SK-N-SH (cell line): Measurements from ENCODE around the gene LSR.
A peak's percentile ranks its signal among the peaks of the same experiment; 100 is the strongest.

Experiments
- GABPA ChIP-seq: IDR thresholded peaks from 2 replicates; pipeline ENCODE4 v1.4.0; 2012; ENCODE audit warnings: low read depth, mild to moderate bottlenecking
- JUND ChIP-seq: IDR thresholded peaks from 2 replicates; pipeline ENCODE4 v1.4.0; 2012
- NRF1 ChIP-seq: IDR thresholded peaks from 2 replicates; pipeline ENCODE4 v1.6.1; 2012; ENCODE audit warnings: low read depth, mild to moderate bottlenecking, low read length
- POLR2AphosphoS5 ChIP-seq: IDR thresholded peaks from 2 replicates; pipeline ENCODE4 v1.6.1; 2012; ENCODE audit warnings: low read depth, low read length
- RAD21 ChIP-seq: IDR thresholded peaks from 2 replicates; pipeline ENCODE4 v1.6.1; 2012; ENCODE audit warnings: mild to moderate bottlenecking, low read length
- REST ChIP-seq: IDR thresholded peaks from 2 replicates; pipeline ENCODE4 v1.6.1; 2012; ENCODE audit warnings: mild to moderate bottlenecking, low read depth, low read length, moderate library complexity
- SIN3A ChIP-seq: IDR thresholded peaks from 2 replicates; pipeline ENCODE4 v1.6.1; 2012; ENCODE audit warnings: low read depth, mild to moderate bottlenecking, low read length, moderate library complexity, borderline replicate concordance
- TAF1 ChIP-seq: IDR thresholded peaks from 2 replicates; pipeline ENCODE4 v1.6.1; 2012; ENCODE audit warnings: low read depth, mild to moderate bottlenecking, low read length, moderate library complexity, borderline replicate concordance
- TCF12 ChIP-seq: IDR thresholded peaks from 2 replicates; pipeline ENCODE4 v1.4.0; 2012
- USF1 ChIP-seq: IDR thresholded peaks from 2 replicates; pipeline ENCODE4 v1.4.0; 2012; ENCODE audit warnings: low read depth, borderline replicate concordance
- YY1 ChIP-seq: IDR thresholded peaks from 2 replicates; pipeline ENCODE4 v1.4.0; 2012; ENCODE audit warnings: low read depth, mild to moderate bottlenecking
- TF ChIP-seq, protein P1 (sequence below): fragments of 200-600 bp; sonication (generic); IDR thresholded peaks from 2 replicates; pipeline ENCODE4 v1.6.1; 2017; ENCODE audit warnings: antibody characterized with exemption, mild to moderate bottlenecking, moderate library complexity
- TF ChIP-seq, protein P2 (sequence below): IDR thresholded peaks from 2 replicates; pipeline ENCODE4 v1.4.0; 2012; ENCODE audit warnings: low read depth

- TF ChIP-seq SIN3A (no peak; the same call in 1 of the 2 replicates), POLR2AphosphoS5 (no peak), RAD21 (no peak), JUND (peak; percentile 18; the same call in 1 of the 2 replicates), GABPA (no peak), TCF12 (peak; percentile 68), NRF1 (no peak), USF1 (peak; percentile 74; the same call in 1 of the 2 replicates), REST (no peak), TAF1 (no peak), YY1 (no peak)
- TF ChIP-seq, protein P1, sequence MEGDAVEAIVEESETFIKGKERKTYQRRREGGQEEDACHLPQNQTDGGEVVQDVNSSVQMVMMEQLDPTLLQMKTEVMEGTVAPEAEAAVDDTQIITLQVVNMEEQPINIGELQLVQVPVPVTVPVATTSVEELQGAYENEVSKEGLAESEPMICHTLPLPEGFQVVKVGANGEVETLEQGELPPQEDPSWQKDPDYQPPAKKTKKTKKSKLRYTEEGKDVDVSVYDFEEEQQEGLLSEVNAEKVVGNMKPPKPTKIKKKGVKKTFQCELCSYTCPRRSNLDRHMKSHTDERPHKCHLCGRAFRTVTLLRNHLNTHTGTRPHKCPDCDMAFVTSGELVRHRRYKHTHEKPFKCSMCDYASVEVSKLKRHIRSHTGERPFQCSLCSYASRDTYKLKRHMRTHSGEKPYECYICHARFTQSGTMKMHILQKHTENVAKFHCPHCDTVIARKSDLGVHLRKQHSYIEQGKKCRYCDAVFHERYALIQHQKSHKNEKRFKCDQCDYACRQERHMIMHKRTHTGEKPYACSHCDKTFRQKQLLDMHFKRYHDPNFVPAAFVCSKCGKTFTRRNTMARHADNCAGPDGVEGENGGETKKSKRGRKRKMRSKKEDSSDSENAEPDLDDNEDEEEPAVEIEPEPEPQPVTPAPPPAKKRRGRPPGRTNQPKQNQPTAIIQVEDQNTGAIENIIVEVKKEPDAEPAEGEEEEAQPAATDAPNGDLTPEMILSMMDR: no peak
- TF ChIP-seq, protein P2, sequence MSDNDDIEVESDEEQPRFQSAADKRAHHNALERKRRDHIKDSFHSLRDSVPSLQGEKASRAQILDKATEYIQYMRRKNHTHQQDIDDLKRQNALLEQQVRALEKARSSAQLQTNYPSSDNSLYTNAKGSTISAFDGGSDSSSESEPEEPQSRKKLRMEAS: peak; percentile 80
These were observed 34.9 kb upstream of the LSR start for GRCh38 chr19:35213663-35214632.
